GM23248 (cell line): ENCODE measurements around the gene ZIC4. TPM values are rescaled to one million over a fixed set of nuclear protein-coding genes. Genes with fewer than 3 reads are reported as not detected.

Experiments
- DNase-seq: peaks from one replicate; pipeline ENCODE4 v3.0.0-alpha.2; 2015
- H2AFZ ChIP-seq: fragments of 200-600 bp; sonication (generic); 2 replicates; pipeline ENCODE4 v1.6.1; 2016; ENCODE audit warnings: antibody characterized with exemption
- H3F3A ChIP-seq: fragments of 200-600 bp; sonication (generic); 2 replicates; pipeline ENCODE4 v1.6.1; 2016; ENCODE audit warnings: mild to moderate bottlenecking, antibody characterized with exemption, mixed run types; ENCODE audit not compliant: insufficient read depth
- H3K27ac ChIP-seq: fragments of 200-600 bp; sonication (generic); 2 replicates; pipeline ENCODE4 v1.5.1; 2016; ENCODE audit warnings: mild to moderate bottlenecking
- H3K27me3 ChIP-seq: fragments of 200-600 bp; sonication (generic); replicated peaks from 2 replicates; pipeline ENCODE4 v1.6.1; 2016; ENCODE audit warnings: mild to moderate bottlenecking; ENCODE audit not compliant: insufficient read depth
- H3K36me3 ChIP-seq: fragments of 200-600 bp; sonication (generic); 2 replicates; pipeline ENCODE4 v1.6.1; 2016; ENCODE audit warnings: low read depth, mild to moderate bottlenecking
- H3K4me1 ChIP-seq: fragments of 200-600 bp; sonication (generic); 2 replicates; pipeline ENCODE4 v1.6.1; 2016; ENCODE audit warnings: mild to moderate bottlenecking; ENCODE audit not compliant: insufficient read depth
- H3K4me2 ChIP-seq: fragments of 200-600 bp; sonication (generic); one replicate; pipeline ENCODE4 v1.6.1; 2016; ENCODE audit warnings: mild to moderate bottlenecking; ENCODE audit not compliant: unreplicated experiment
- H3K4me3 ChIP-seq: fragments of 200-600 bp; sonication (generic); 2 replicates; pipeline ENCODE4 v1.5.1; 2016; ENCODE audit warnings: mild to moderate bottlenecking
- H3K79me2 ChIP-seq: fragments of 200-600 bp; sonication (generic); 2 replicates; pipeline ENCODE4 v1.6.1; 2016; ENCODE audit warnings: mild to moderate bottlenecking; ENCODE audit not compliant: insufficient read depth
- H3K9ac ChIP-seq: fragments of 200-600 bp; sonication (generic); 2 replicates; pipeline ENCODE4 v1.6.1; 2016; ENCODE audit warnings: mild to moderate bottlenecking
- H3K9me2 ChIP-seq: fragments of 200-600 bp; sonication (generic); 2 replicates; pipeline ENCODE4 v1.6.1; 2016; ENCODE audit warnings: mixed run types, mild to moderate bottlenecking, moderate library complexity; ENCODE audit not compliant: insufficient read depth
- H3K9me3 ChIP-seq: fragments of 200-600 bp; sonication (generic); one replicate; pipeline ENCODE4 v1.6.1; 2017; ENCODE audit warnings: low read depth
- H4K20me1 ChIP-seq: fragments of 200-600 bp; sonication (generic); 2 replicates; pipeline ENCODE4 v1.6.0; 2016; ENCODE audit not compliant: insufficient read depth
- EZH2 ChIP-seq: fragments of 200-600 bp; sonication (generic); IDR thresholded peaks from 2 replicates; pipeline ENCODE4 v1.6.1; 2018; ENCODE audit warnings: antibody characterized with exemption, mild to moderate bottlenecking; ENCODE audit not compliant: insufficient read depth, poor library complexity, severe bottlenecking
- EZH2phosphoT487 ChIP-seq: fragments of 200-600 bp; sonication (generic); IDR thresholded peaks from 2 replicates; pipeline ENCODE4 v1.6.1; 2018; ENCODE audit warnings: antibody characterized with exemption, moderate library complexity, mild to moderate bottlenecking, low read depth; ENCODE audit not compliant: insufficient read depth
- WGBS, 2 experiments: methylation state at CpG; one replicate each; pipeline ENCODE4 v1.1.6; 2015 to 2017; ENCODE audit warnings: low lambda C conversion rate in 2 of 2, low coverage in 1 of 2; ENCODE audit errors: missing lambda C conversion rate in 2 of 2; 5-methylcytosine and 5-hydroxymethylcytosine counted together
- in situ Hi-C: fragments of 300-500 bp; cut with MboI; formaldehyde crosslinking; loops from 2 replicates; pipeline ENCODE4 v1.15.0; 2020
- polyA plus RNA-seq: library from polyadenylated mRNA; unstranded; fragments of >200 nt; fragmentation: Nextera tagmentation; extraction: Ambion mirVana; gene quantifications from 2 replicates; pipeline ENCODE4 v1.2.1, GENCODE V29; 2016
- total RNA-seq: library from RNA; depleted of rRNA; stranded (reverse); fragments of >200 nt; shearing (Covaris generic); gene quantifications from 2 replicates; pipeline ENCODE4 v1.2.3, GENCODE V29; 2014

The ZIC4 gene
- total and polyA plus RNA-seq, 2 experiments from 2014 or later, result 4.3 to 7.0 TPM

DNA sequence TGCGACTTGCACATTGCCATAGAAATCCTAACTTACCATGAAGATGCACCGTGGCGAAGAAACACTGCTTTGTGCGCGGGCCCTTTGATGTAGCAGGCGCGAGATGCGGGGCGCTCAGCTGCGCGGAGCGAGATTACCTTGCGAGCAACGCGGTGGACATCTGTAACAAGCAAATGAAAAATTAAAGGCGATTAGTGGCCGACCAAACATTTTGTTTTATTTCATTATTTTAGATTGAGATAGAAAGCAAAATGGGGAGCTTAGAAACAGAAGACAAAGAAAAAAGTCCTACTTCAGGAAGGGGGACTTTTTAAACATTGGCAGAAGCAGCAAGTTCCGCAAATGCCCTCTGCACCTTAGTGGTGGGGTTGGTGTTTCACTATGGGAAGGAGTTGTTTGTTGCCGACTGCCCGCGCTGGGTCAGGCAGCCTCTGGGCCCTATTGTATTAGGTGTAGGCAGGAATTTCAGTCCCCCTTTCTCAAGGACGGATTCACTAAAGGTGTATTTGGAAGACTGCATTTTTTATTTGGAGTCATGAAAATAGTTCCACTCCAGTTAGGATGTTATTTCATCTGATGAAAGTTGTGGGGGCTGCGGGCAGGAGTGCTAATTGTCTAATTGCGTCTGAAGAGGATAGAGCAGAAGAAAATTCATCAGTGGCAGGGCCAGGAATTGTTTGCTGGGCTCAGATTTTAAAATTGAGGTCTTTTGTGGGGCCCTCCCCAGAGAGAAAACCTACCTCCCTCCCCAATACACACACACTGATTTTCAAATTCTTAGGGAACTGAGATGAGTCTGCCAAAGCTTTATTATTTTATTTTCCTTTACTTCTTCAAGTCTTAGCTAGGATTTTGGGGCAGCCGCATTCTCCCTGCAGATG, 17.4 kb downstream of the ZIC4 start:
- 86 to 88% methylated on average over 25 of the region's 25 CpGs for WGBS, 2 experiments
- peaks cover 7% of the 10 kb centered on the region for H3K79me2 ChIP-seq
- in situ Hi-C loops, result no loop called here
- no peaks in the 10 kb centered on the region for H4K20me1 ChIP-seq
- H2AFZ ChIP-seq, result no peak overlapping the region
- H3K27me3 ChIP-seq, result no peaks in the 10 kb centered on the region
- H3K9me3 ChIP-seq, result no peaks in the 10 kb centered on the region
- TF ChIP-seq EZH2phosphoT487 (no peak), EZH2 (no peak)
- no peak overlapping the region for H3K27ac ChIP-seq
- no peaks in the 10 kb centered on the region for H3K36me3 ChIP-seq
- H3K9me2 ChIP-seq, result no peaks in the 10 kb centered on the region
- H3K4me1 ChIP-seq, result no peaks in the 10 kb centered on the region
- DNase-seq, result no peak
- H3K9ac ChIP-seq, result no peak overlapping the region
- no peak overlapping the region for H3K4me3 ChIP-seq
- H3K4me2 ChIP-seq, result no peak overlapping the region
- 0 out of 2 replicates have a peak, but pooled peaks cover 2% of the 10 kb centered on the region for H3F3A ChIP-seq

GRCh38 chr3:147387885-147388699, 18.3 kb downstream of the ZIC4 start:
- H2AFZ ChIP-seq, result no peak overlapping the region
- TF ChIP-seq EZH2phosphoT487, result no peak
- no peak for TF ChIP-seq EZH2
- no peaks in the 10 kb centered on the region for H3K4me1 ChIP-seq
- in situ Hi-C loops, result no loop called here
- WGBS, 2 experiments, result 86 to 87% methylated on average over 35 to 36 of the region's 36 CpGs
- no peaks in the 10 kb centered on the region for H3K9me3 ChIP-seq
- no peak for DNase-seq
- H3K4me2 ChIP-seq, result no peak overlapping the region
- no peak overlapping the region for H3K9ac ChIP-seq
- no peaks in the 10 kb centered on the region for H3F3A ChIP-seq
- H3K79me2 ChIP-seq, result no peaks in the 10 kb centered on the region
- no peaks in the 10 kb centered on the region for H3K9me2 ChIP-seq
- no peaks in the 10 kb centered on the region for H3K36me3 ChIP-seq
- H3K4me3 ChIP-seq, result no peak overlapping the region
- H3K27ac ChIP-seq, result no peak overlapping the region
- no peaks in the 10 kb centered on the region for H4K20me1 ChIP-seq
- no peaks in the 10 kb centered on the region for H3K27me3 ChIP-seq

DNA sequence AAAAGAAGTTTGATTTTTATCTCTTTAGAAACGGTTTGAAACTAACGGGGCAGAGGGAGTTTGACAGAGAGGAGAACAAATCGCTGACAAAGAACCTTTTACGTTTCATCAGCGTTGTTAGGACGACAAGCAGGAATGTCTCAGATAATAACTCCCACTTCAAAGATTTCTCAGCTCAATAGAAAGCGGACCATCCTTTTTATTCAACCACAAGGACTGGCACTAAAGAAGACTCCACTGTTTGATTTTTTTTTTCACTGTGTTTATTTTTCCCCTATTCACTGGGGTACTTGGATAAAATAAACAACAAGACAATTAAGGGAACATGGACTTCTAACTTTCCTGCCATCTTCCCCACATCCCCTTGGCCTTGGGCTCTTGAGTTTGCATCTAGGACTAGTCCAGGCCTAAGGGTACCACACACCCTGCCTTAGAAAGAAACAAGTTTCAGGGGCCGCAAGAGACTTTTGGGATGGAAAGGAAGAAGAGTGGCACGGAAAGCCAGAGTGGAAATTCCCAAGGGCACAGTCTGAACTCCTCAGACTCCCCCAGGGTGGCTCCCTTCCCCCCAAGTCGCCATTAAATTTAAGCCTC, 19.0 kb downstream of the ZIC4 start:
- H2AFZ ChIP-seq, result no peak overlapping the region
- H3K9me2 ChIP-seq, result no peaks in the 10 kb centered on the region
- no peak for TF ChIP-seq EZH2
- TF ChIP-seq EZH2phosphoT487, result no peak
- no peaks in the 10 kb centered on the region for H4K20me1 ChIP-seq
- WGBS, 2 experiments, result 94% methylated on average over 10 of the region's 10 CpGs
- no peaks in the 10 kb centered on the region for H3K4me1 ChIP-seq
- H3K79me2 ChIP-seq, result no peaks in the 10 kb centered on the region
- in situ Hi-C loops, result no loop called here
- no peak overlapping the region for H3K9ac ChIP-seq
- no peak for DNase-seq
- H3K4me3 ChIP-seq, result no peak overlapping the region
- no peaks in the 10 kb centered on the region for H3F3A ChIP-seq
- H3K36me3 ChIP-seq, result no peaks in the 10 kb centered on the region
- H3K4me2 ChIP-seq, result no peak overlapping the region
- no peaks in the 10 kb centered on the region for H3K27me3 ChIP-seq
- H3K27ac ChIP-seq, result no peak overlapping the region
- H3K9me3 ChIP-seq, result no peaks in the 10 kb centered on the region
